ENCODE data around the gene BMPR1A. TPM values are rescaled to one million over a fixed set of nuclear protein-coding genes. Genes with fewer than 3 reads are reported as not detected.
A peak's percentile ranks its signal among the peaks of the same experiment; 100 is the strongest.
"Not testable (repeated sequence)": the region's sequence is repeated elsewhere in the genome, so short reads cannot be mapped to it uniquely, and the experiment has no call there.

The BMPR1A gene
- total RNA-seq, 1 experiment from 2014 or later, result 104 TPM

DNA sequence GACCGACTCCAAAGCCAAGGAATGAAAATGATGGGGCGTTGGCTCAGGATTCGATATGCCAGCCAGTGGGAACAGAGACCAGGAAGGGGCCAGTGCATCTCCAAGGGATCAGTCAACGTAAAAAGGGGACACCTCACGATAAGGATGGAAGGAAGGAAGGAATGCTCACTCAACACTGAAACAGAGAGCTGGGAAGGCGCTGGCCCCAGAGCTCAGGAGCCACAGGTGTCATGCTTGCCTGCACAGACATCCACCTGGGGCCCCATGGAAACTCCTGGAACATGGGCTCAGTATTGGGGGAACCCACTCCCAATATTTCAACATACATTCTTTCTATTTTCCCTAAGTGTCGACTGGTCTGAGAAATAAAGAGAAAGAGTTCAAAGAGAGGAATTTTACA, 195.7 kb downstream of the BMPR1A start (continued):
- TF ChIP-seq, protein P1, sequence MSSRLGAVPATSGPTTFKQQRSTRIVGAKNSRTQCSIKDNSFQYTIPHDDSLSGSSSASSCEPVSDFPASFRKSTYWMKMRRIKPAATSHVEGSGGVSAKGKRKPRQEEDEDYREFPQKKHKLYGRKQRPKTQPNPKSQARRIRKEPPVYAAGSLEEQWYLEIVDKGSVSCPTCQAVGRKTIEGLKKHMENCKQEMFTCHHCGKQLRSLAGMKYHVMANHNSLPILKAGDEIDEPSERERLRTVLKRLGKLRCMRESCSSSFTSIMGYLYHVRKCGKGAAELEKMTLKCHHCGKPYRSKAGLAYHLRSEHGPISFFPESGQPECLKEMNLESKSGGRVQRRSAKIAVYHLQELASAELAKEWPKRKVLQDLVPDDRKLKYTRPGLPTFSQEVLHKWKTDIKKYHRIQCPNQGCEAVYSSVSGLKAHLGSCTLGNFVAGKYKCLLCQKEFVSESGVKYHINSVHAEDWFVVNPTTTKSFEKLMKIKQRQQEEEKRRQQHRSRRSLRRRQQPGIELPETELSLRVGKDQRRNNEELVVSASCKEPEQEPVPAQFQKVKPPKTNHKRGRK (CRISPR knock-in tag; IDR thresholded peaks at IDR 0.05; ENCODE audit: borderline replicate concordance), result no peak
- no peak for TF ChIP-seq FOXP1 (CRISPR knock-in tag; IDR thresholded peaks at IDR 0.05; ENCODE audit: borderline replicate concordance)

DNA sequence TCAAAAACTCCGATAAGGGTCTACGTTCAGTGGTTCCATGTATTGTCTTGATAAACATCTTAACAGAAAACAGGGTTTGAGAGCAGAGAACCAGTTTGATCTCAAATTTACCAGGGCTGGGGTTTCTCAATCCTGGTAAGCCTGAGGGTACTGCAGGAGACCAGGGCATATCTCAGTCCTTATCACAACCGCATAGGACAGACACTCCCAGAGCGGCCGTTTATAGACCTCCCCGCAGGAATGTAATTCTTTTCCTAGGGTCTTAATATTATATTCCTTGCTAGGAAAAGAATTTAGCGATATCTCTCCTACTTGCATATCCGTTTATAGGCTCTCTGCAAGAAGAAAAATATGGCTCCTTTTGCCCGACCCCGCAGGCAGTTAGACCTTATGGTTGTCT, 196.3 kb downstream of the BMPR1A start:
- H3K27me3 Mint-ChIP-seq (ENCODE audit: low read depth); POLR2A ChIA-PET; ATAC-seq; H3K27ac Mint-ChIP-seq; H3K4me3 Mint-ChIP-seq; DNase-seq (ENCODE audit: low spot score): not testable (repeated sequence)
- Mint-ChIP-seq H3K9me3 (peaks cover 40% of the 10 kb centered on the region), H3K4me1 (peaks cover 49% of the 10 kb centered on the region), H3K36me3 (peaks cover 39% of the 10 kb centered on the region)
- CTCF ChIA-PET, result interaction anchor here (1.2 to 4.9 kb wide), 5 partner anchors 8 to 15 kb away, joined by 3 to 85 read pairs (median 12); partner anchors contain the start of gene ADIRF

DNA sequence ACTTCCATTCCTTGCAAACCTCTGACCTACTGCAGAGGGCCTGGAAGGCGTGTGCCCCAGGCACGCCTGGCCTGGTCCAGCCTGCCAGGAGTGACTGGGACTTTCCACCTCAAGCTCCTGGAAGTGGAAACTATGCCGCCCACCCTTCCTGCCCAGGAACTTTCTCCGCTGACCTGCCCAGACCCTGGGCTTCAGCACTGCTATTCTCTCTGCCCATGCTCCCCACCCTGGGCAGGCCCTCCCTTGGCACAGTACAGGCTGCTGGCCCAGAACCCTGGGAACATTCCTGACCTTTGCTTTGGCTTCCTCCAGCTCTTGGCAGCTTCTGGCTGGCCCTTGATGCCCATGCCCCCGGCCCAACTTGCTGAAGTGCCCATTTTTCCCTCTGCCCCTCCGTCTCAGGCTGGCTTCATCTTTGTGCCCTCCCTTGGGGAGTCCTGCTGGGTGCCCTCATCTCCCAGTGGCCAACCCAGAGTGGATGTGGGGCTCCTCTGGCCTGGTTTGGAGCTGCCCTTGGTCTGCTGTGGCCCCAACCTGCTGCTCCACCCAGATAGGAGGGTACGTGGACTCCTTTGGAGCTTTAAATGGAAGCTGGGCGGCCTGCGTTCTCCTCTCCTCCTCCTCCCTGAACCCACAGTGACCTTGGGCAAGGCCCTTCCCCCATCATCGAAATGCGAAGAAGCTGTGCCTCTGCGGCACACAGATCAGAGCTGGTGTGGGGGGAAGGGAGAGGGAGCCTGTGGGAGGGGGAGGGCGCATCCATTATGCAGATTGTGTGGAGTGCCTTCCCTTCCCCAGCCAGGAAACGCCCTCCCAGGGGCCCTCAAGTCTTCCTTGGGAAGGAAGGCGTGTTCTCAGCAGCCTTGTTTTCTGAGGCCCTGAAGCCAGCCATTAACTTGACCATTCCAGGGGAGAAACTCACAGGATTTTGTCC, 197.6 kb downstream of the BMPR1A start:
- peak; percentile 90 for DNase-seq (ENCODE audit: low spot score)
- POLR2A ChIA-PET, result interaction anchor here (0.5 to 1.8 kb wide), 6 partner anchors 8 to 19 kb away, joined by 3 to 11 read pairs (median 5); partner anchors contain the start of gene ADIRF
- peak overlapping the region; percentile 93 for H3K27ac Mint-ChIP-seq
- peaks cover 34% of the 10 kb centered on the region for H3K9me3 Mint-ChIP-seq
- peaks cover 39% of the 10 kb centered on the region for H3K36me3 Mint-ChIP-seq
- peak; percentile 89 for ATAC-seq
- H3K4me1 Mint-ChIP-seq, result peaks cover 57% of the 10 kb centered on the region
- peak overlapping the region; percentile 30; the same call in 1 of the 2 replicates for H3K4me3 Mint-ChIP-seq
- CTCF ChIA-PET, result interaction anchor here (0.6 to 4.9 kb wide), 8 partner anchors 8 to 1433 kb away, joined by 3 to 85 read pairs (median 8); partner anchors contain the start of gene ADIRF
- no peaks in the 10 kb centered on the region; the same call in none of the 2 replicates for H3K27me3 Mint-ChIP-seq (ENCODE audit: low read depth)
- no peak for TF ChIP-seq KAT7 (CRISPR knock-in tag; IDR thresholded peaks at IDR 0.05; ENCODE audit: borderline replicate concordance)
- TF ChIP-seq ZBTB21 (CRISPR knock-in tag; IDR thresholded peaks at IDR 0.05; ENCODE audit: borderline replicate concordance), result peak; percentile 57; the same call in 1 of the 2 replicates
- TF ChIP-seq, protein P2, sequence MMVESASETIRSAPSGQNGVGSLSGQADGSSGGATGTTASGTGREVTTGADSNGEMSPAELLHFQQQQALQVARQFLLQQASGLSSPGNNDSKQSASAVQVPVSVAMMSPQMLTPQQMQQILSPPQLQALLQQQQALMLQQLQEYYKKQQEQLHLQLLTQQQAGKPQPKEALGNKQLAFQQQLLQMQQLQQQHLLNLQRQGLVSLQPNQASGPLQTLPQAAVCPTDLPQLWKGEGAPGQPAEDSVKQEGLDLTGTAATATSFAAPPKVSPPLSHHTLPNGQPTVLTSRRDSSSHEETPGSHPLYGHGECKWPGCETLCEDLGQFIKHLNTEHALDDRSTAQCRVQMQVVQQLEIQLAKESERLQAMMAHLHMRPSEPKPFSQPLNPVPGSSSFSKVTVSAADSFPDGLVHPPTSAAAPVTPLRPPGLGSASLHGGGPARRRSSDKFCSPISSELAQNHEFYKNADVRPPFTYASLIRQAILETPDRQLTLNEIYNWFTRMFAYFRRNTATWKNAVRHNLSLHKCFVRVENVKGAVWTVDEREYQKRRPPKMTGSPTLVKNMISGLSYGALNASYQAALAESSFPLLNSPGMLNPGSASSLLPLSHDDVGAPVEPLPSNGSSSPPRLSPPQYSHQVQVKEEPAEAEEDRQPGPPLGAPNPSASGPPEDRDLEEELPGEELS (CRISPR knock-in tag; IDR thresholded peaks at IDR 0.05), result peak; percentile 85; the same call in 1 of the 2 replicates
- no peak for TF ChIP-seq GRHL2 (CRISPR knock-in tag; IDR thresholded peaks at IDR 0.05; ENCODE audit: insufficient replicate concordance, severe bottlenecking)
- TF ChIP-seq FOXK1 (CRISPR knock-in tag; IDR thresholded peaks at IDR 0.05), result peak; percentile 73
- peak; percentile 78; the same call in 1 of the 2 replicates for TF ChIP-seq TEAD1 (CRISPR knock-in tag; IDR thresholded peaks at IDR 0.05)
- TF ChIP-seq, protein P3, sequence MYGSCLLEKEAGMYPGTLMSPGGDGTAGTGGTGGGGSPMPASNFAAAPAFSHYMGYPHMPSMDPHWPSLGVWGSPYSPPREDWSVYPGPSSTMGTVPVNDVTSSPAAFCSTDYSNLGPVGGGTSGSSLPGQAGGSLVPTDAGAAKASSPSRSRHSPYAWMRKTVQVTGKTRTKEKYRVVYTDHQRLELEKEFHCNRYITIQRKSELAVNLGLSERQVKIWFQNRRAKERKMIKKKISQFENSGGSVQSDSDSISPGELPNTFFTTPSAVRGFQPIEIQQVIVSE (CRISPR knock-in tag; IDR thresholded peaks at IDR 0.05; ENCODE audit: borderline replicate concordance), result no peak
- TF ChIP-seq, protein P4, sequence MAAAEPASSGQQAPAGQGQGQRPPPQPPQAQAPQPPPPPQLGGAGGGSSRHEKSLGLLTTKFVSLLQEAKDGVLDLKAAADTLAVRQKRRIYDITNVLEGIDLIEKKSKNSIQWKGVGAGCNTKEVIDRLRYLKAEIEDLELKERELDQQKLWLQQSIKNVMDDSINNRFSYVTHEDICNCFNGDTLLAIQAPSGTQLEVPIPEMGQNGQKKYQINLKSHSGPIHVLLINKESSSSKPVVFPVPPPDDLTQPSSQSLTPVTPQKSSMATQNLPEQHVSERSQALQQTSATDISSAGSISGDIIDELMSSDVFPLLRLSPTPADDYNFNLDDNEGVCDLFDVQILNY (CRISPR knock-in tag; IDR thresholded peaks at IDR 0.05), result peak; percentile 54; the same call in 1 of the 2 replicates
- peak; percentile 87 for TF ChIP-seq SP1 (CRISPR knock-in tag; conservative IDR thresholded peaks at IDR 0.05)
- TF ChIP-seq CREB1 (CRISPR knock-in tag; IDR thresholded peaks at IDR 0.05), result 0 out of 2 replicates have a peak, but pooled peaks have one; percentile 28
- TF ChIP-seq FOXJ3 (CRISPR knock-in tag; IDR thresholded peaks at IDR 0.05; ENCODE audit: borderline replicate concordance), result peak; percentile 10; the same call in 1 of the 2 replicates
- TF ChIP-seq TEAD4 (CRISPR knock-in tag; IDR thresholded peaks at IDR 0.05), result no peak
- TF ChIP-seq, protein P5, sequence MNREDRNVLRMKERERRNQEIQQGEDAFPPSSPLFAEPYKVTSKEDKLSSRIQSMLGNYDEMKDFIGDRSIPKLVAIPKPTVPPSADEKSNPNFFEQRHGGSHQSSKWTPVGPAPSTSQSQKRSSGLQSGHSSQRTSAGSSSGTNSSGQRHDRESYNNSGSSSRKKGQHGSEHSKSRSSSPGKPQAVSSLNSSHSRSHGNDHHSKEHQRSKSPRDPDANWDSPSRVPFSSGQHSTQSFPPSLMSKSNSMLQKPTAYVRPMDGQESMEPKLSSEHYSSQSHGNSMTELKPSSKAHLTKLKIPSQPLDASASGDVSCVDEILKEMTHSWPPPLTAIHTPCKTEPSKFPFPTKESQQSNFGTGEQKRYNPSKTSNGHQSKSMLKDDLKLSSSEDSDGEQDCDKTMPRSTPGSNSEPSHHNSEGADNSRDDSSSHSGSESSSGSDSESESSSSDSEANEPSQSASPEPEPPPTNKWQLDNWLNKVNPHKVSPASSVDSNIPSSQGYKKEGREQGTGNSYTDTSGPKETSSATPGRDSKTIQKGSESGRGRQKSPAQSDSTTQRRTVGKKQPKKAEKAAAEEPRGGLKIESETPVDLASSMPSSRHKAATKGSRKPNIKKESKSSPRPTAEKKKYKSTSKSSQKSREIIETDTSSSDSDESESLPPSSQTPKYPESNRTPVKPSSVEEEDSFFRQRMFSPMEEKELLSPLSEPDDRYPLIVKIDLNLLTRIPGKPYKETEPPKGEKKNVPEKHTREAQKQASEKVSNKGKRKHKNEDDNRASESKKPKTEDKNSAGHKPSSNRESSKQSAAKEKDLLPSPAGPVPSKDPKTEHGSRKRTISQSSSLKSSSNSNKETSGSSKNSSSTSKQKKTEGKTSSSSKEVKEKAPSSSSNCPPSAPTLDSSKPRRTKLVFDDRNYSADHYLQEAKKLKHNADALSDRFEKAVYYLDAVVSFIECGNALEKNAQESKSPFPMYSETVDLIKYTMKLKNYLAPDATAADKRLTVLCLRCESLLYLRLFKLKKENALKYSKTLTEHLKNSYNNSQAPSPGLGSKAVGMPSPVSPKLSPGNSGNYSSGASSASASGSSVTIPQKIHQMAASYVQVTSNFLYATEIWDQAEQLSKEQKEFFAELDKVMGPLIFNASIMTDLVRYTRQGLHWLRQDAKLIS (CRISPR knock-in tag; IDR thresholded peaks at IDR 0.05; ENCODE audit: borderline replicate concordance), result 0 out of 2 replicates have a peak, but pooled peaks have one; percentile 75
- TF ChIP-seq, protein P6, sequence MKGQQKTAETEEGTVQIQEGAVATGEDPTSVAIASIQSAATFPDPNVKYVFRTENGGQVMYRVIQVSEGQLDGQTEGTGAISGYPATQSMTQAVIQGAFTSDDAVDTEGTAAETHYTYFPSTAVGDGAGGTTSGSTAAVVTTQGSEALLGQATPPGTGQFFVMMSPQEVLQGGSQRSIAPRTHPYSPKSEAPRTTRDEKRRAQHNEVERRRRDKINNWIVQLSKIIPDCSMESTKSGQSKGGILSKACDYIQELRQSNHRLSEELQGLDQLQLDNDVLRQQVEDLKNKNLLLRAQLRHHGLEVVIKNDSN (CRISPR knock-in tag; IDR thresholded peaks at IDR 0.05), result 0 out of 2 replicates have a peak, but pooled peaks have one; percentile 28
